ENCODE measurements around the gene EFNA2. TPM values are rescaled to one million over a fixed set of nuclear protein-coding genes. Genes with fewer than 3 reads are reported as not detected.

The EFNA2 gene
- total RNA-seq, 1 donor from 2014 or later: 28.0 TPM

- no peak for DNase-seq (ENCODE audit: low read depth, low spot score)
- Mint-ChIP-seq H3K4me1 (peaks cover 55% of the 10 kb centered on the region), H3K27me3 (ENCODE audit: low read depth) (peaks cover 30% of the 10 kb centered on the region), H3K4me3 (peak overlapping the region; percentile 86), H3K36me3 (ENCODE audit: low read depth) (peaks cover 9% of the 10 kb centered on the region), H3K9me3 (no peaks in the 10 kb centered on the region), H3K27ac (ENCODE audit: unreplicated experiment) (peak overlapping the region; percentile 71)
- TF ChIP-seq, protein P1, sequence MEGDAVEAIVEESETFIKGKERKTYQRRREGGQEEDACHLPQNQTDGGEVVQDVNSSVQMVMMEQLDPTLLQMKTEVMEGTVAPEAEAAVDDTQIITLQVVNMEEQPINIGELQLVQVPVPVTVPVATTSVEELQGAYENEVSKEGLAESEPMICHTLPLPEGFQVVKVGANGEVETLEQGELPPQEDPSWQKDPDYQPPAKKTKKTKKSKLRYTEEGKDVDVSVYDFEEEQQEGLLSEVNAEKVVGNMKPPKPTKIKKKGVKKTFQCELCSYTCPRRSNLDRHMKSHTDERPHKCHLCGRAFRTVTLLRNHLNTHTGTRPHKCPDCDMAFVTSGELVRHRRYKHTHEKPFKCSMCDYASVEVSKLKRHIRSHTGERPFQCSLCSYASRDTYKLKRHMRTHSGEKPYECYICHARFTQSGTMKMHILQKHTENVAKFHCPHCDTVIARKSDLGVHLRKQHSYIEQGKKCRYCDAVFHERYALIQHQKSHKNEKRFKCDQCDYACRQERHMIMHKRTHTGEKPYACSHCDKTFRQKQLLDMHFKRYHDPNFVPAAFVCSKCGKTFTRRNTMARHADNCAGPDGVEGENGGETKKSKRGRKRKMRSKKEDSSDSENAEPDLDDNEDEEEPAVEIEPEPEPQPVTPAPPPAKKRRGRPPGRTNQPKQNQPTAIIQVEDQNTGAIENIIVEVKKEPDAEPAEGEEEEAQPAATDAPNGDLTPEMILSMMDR (conservative IDR thresholded peaks at IDR 0.05): no peak
Measured at GRCh38 chr19:1259206-1259875, 26.3 kb upstream of the EFNA2 start.

GRCh38 chr19:1259876-1260748, 25.6 kb upstream of the EFNA2 start:
- DNase-seq (ENCODE audit: low read depth, low spot score): no peak
- Mint-ChIP-seq H3K27ac (ENCODE audit: unreplicated experiment) (peak overlapping the region; percentile 71), H3K27me3 (ENCODE audit: low read depth) (peaks cover 33% of the 10 kb centered on the region), H3K36me3 (ENCODE audit: low read depth) (peaks cover 4% of the 10 kb centered on the region), H3K4me3 (peak overlapping the region; percentile 86), H3K4me1 (peaks cover 62% of the 10 kb centered on the region), H3K9me3 (no peaks in the 10 kb centered on the region)
- TF ChIP-seq, protein P1 (conservative IDR thresholded peaks at IDR 0.05): no peak

DNA sequence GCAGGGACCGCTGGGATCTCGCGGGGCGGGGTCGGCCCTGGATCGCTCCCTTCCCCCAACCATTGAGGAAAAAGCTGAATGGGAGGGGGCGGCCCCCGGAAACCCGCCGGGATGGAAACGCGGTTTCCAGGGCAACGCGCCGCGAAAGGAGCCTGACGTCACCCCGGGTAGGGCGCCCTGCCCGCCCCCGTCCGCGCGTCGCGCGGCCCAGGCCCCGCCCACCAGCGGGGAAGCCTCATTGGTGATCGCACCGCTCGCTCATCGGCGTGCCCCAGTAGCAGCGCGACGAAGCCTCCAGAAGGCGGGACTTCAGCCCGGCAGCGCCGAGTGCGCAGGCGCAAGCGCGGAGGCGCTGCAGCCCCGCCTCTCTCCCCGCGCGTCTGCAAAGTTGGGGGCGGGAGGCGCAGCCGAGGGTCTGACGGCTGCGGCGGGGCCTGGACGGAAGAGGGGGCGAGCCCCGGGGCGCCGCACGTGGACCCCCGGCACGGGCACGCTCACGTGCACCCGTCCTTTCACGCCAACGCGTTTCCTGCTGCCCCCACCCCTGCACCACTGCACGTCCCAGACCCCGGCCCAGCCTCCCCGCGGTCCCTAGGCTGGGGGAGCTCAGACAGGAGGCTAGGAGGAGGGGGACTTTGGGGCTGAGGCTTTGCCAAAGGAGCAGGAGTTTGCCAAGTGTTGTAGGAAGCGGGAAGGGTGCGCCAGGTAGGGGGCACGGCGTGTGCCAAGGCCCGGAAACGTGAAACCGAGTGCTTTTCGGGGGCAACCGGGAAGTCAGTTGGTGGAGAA, 24.7 kb upstream of the EFNA2 start:
- Mint-ChIP-seq H3K27me3 (ENCODE audit: low read depth) (peaks cover 36% of the 10 kb centered on the region), H3K27ac (ENCODE audit: unreplicated experiment) (peak overlapping the region; percentile 95), H3K4me3 (peak overlapping the region; percentile 90), H3K36me3 (ENCODE audit: low read depth) (peaks cover 4% of the 10 kb centered on the region), H3K9me3 (no peaks in the 10 kb centered on the region), H3K4me1 (peaks cover 69% of the 10 kb centered on the region)
- peak; percentile 94 for DNase-seq (ENCODE audit: low read depth, low spot score)
- TF ChIP-seq, protein P1 (conservative IDR thresholded peaks at IDR 0.05): no peak

DNA sequence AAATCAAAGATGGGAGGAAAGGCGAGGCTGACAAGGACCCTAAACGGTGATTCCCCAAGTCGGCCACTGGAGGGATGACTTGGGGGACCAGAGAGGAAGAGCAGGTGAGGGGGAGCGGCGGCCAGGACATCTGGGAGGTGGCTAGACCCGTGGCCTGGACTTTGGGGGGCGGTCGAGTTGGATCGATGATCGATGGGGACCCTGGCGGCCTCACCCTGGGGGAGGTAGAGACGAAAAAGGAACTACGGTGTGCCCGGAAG, 24.2 kb upstream of the EFNA2 start:
- TF ChIP-seq, protein P1 (conservative IDR thresholded peaks at IDR 0.05): peak; percentile 41
- Mint-ChIP-seq H3K27ac (ENCODE audit: unreplicated experiment) (peak overlapping the region; percentile 95), H3K4me3 (peak overlapping the region; percentile 90), H3K4me1 (peaks cover 71% of the 10 kb centered on the region), H3K27me3 (ENCODE audit: low read depth) (peaks cover 36% of the 10 kb centered on the region), H3K36me3 (ENCODE audit: low read depth) (peaks cover 4% of the 10 kb centered on the region), H3K9me3 (no peaks in the 10 kb centered on the region)
- DNase-seq (ENCODE audit: low read depth, low spot score): no peak

GRCh38 chr19:1261798-1262622, 23.7 kb upstream of the EFNA2 start:
- Mint-ChIP-seq H3K4me1 (peaks cover 71% of the 10 kb centered on the region), H3K4me3 (peak overlapping the region; percentile 90), H3K9me3 (no peaks in the 10 kb centered on the region), H3K27ac (ENCODE audit: unreplicated experiment) (peak overlapping the region; percentile 95), H3K27me3 (ENCODE audit: low read depth) (peaks cover 36% of the 10 kb centered on the region), H3K36me3 (ENCODE audit: low read depth) (peaks cover 4% of the 10 kb centered on the region)
- DNase-seq (ENCODE audit: low read depth, low spot score): no peak
- TF ChIP-seq, protein P1 (conservative IDR thresholded peaks at IDR 0.05): peak; percentile 14

Data from neural crest cell (in vitro differentiated cells).